HG03196 (cell line): ENCODE measurements around the gene DNAH7.
"Not testable (repeated sequence)": the region's sequence is repeated elsewhere in the genome, so short reads cannot be mapped to it uniquely, and the experiment has no call there.

Experiments
- ATAC-seq: cut with Tn5 transposase; IDR thresholded peaks from one replicate; pipeline ENCODE4 v1.9.1; 2021; ENCODE audit not compliant: unreplicated experiment

The DNAH7 gene

DNA sequence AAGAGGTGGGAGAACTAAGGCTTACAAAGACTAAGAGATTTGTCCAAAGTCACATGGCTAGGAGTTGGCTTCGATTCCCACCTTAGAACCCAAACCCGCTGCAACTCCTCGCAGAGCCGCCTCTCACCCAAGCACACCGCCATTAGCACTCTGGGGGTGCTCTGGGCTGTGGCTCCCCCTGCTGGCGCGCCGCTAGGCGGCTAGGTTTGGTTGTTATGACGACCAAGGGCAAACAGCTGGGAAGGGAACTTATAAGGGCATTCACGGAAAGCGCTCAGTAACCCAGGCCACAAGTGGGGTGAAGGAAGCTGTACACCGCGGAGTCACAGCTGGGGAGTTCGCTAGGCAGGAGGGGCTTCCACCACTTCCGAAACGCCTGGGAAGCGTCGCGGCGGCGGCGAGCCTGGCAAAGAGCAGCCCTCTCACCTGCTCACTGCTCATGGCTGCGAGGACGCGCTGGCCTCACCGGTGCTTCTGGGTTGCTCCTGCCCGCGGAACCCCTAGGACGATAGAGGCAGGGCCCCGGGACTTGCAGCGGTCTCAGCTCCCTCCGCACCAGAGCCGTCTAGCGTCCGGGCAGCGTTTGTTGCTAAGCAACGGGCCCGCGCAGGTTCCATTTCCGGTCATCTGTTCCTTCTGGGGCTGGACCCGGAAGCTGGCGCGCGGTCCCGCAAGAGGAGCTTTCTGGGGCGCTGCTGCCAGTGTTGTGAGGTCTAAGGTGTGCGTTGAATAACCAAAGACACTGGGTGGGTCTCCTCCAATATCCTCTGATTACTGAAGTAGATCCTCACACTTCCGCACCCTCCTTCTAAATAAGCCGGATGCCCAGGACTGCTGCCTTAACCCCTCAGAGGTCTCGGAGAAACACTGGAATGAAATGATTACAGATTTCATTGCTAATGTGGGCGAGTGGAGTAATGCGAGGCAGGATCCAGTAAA is at the start of gene DNAH7:
Gene DNAH7 (minus strand): TSS at position 567 of the 939 bp plus-strand sequence. CDS start 126 bp downstream, at position 441.
- peak; percentile 98 for ATAC-seq

DNA sequence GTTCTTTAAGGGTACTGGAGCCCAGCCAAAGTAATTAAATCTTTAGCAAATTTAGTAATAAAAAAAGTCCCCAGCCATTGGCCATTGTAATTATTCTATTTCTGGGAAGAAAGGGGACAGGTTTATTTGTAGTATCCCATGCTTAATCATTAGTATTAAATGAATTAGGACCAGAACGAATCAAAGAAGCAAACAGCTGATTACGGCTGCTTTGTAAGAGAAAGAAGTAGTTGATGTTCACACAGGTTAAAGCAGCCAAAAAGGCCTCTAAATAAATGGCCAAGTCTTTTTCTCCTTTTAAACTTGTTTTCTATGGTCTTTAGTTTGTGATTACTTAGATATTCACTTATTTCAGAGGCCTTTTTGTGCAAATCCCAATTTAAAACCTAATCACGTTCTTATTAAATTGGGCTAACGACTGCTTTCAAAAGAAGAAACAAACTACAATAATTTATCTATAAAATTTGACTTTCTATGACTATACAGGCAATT is 48.6 kb upstream of the DNAH7 start:
- ATAC-seq, result no peak

DNA sequence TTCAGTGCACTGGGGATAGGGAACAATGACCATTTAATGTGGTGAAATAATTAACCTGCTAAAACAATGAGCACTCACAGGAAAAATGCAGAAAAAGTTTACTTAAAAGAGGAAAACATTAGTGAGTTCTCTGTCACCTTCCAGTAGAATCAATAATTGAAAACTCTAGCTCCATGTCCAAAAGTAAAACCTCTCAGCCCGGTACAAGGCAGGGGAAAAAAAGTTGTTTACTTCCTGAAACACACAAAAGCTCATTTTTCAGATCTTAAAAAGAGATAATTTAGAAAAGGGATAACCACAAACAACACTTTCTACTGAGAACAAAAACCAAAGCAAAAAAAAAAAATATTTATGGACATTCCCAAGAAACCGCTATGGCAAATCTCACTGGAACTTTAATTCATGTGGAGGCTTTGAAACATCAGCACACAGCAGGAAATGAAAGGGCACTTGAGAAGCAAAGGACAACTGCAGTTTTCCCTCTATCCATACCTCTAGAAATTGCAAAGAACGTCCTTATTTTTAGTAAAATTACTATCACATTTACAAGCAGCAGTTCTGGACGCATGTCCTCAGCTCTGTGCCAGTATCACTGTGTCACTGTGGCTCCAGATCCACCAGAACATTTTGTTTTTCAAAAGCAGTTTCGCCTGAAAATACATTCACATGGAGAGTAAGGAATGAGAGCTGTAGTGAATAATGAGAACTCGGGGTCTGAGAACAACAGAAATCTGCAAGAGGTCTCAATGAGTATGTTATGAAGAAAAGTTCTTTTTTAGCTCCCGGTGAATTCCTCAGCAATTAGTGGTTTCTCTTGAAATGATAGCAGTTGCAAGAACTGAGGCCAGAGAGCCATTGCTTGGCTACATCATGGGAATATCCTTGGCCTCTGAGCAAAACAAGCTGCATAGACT is 44.7 kb upstream of the DNAH7 start:
- no peak for ATAC-seq

DNA sequence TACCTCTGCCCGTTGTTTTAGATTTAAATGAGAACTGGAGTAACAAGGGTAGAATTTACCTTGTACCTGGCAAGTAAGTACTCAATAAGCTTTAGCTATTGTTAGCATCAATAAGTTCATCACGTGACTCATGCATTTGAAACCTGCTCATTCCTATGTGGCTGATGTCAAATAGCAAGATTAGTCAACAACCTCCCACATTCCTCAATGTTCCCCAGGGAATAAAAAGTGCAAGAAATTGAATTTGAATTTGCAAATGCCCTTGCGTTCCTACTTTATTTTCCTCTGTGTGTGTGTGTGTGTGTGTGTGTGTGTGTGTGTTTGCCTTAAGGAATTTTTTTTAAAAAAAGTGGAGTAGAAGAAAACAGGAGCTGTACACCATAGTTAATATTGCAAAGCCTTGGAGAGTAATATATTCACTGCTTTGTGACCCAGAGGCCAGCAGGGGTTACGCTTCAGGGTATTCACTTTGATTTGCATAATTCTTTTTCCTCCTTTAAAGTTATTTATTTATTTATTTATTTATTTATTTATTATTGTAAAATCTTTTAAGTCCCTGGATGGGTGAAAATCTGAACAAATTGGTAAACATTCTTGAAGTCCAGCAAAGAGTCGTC is 43.9 kb upstream of the DNAH7 start:
- no peak for ATAC-seq

DNA sequence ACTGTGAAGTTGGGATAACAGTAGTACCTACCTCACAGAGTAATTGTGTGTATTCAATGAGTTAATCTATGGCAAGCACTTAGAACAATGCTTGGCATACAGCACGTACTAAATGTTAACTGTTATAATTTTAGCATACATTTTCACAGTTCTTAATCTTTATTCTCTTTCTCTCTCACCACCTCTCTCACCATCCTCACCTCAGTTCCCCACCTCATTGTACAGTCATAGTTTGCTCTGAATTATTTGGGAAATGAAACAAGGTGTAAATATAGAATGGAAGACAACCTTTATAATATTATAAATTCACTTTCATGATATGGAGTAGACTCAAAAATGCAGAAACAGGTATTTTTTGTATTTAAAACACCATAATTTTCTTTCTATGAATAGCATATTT is 40.0 kb upstream of the DNAH7 start:
- ATAC-seq, result no peak

DNA sequence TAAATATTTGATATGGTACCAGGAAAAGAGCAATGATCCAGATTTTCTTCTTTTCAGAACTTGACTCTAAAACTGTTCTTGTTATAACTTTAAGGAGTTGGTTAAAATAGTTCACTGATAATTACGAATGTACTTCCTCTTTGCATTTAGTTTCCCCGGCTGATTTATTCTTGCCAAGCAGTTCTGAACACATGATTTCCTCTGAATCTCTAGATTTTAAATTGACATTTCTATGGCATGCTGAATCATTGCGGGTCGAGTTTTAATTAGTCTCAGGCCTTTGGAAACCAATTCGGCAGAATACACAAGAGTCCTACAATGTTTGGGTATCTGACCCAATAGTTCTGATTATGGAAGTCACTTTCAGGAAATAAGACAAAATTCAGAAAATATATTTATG is 37.3 kb upstream of the DNAH7 start:
- no peak for ATAC-seq

DNA sequence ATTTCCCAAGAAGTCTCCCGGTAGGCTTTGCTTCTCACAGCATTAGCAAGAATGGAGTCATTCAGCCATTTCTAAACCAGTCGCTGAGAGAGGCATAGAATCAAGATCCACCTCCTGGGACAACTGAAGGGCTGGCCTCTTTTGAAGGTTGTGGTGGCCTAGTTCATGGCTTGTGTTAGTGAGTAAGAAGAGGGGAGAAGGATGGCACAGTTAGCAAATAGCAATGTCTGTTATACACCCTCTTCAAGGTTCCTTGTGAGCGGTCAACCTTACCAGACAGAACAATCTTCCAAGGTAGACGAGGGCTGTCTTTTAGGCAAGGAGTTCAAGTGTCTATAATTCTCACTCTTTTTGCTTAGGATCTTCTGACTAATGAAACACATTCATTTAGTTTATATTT is 35.4 kb upstream of the DNAH7 start:
- no peak for ATAC-seq

DNA sequence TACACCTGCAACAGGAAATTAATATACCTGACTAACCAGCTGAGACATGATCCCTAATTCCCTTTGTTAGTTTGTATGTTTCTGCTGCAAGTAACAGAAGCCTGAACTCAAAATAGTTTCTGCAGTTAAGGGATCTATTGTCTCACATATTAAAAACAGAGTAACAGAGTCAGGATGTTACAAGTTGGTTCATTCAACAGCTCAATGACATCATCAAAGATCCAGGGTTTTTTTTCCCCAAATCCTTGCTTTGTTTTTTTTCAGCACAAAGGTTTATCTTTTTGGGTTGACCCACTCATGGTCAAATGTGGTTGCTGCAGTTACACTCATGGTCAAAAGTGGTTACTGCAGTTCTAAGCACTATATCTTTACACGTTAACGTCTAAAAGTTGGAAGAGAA is 35.0 kb upstream of the DNAH7 start:
- no peak for ATAC-seq

DNA sequence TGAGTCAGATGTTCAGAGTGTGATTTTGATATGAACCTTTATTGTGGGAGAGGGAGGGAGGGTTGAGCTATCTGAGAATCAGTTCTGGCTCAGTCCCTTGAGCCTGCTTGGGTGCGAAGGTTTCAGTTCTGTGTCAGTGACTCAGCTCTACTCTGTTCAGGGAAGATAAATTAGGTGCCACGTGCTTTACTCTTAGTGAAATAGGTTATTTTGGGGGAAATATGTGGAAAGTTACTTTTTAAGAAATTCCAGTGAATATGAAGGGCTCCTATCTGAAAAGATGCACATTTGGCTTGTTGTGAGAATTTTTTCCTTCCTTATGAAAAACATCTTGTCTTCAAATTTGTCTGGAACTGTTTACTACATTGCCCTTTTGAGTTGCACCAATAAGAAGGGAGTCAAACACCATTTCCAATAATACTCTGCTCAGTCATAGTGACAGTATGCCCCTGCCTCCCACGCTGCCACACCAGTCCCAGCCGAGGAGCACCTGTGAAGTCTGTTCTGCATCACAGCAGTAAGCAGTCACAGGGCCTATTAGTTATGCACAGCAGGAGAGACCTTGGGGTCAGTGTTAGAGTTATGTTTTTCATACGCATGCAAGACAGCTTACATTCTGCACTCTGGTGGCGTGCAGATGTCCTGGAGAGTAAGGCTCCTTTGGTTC is 32.8 kb upstream of the DNAH7 start:
- ATAC-seq, result peak; percentile 95

DNA sequence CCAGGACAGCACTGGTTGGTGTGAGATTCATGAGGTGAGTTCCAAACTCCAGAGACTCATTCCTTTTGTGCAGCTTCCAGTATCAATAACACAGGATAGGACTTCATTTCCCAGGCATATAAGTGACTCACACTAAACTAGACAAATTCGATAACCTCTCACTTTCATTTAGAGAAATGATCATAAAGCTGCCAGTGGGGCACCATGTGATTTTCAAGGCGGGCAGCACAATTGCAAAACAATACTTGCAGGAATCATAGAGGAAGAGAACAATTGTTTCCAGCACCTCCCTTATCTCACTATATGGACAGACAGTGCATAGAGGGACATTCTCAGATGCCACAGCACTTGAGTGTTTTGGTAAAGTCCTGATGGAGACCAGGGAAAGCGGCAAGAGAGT is 31.3 kb upstream of the DNAH7 start:
- no peak for ATAC-seq

DNA sequence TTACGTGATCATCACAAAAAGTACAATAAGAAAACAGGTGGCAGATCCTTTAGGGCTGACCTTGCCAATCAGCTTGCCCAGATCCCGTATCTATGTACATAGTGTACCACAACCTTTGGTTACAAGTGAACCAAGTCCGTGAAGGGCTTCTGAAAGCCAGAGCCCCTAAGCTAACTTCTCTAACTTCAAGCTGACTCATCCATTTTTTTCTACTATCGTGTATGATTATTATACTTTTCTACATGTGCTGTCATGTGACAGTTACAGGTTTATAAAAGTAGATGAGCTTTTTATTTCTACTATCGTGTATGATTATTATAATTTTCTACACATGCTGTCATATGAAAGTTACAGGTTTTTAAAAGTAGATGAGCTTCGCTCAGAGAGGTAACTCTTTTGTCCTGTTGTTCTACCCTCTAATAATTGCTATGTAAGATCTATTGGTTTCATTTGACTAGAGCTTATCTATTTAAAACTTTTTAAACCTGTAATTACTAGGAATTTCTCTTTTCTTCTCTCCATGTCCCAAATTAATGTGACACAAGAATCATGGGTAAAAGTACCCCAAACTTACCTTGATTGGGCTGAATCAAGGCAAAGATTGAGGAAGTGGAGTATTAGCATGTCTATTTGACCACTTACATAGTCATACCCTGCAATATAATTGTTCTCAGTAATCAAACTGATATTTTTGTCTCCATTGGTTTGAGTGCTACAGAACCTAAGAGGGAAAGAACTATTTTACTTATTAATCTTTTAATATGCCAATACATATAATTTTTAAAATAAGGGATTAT is 29.4 kb upstream of the DNAH7 start:
- ATAC-seq, result no peak

DNA sequence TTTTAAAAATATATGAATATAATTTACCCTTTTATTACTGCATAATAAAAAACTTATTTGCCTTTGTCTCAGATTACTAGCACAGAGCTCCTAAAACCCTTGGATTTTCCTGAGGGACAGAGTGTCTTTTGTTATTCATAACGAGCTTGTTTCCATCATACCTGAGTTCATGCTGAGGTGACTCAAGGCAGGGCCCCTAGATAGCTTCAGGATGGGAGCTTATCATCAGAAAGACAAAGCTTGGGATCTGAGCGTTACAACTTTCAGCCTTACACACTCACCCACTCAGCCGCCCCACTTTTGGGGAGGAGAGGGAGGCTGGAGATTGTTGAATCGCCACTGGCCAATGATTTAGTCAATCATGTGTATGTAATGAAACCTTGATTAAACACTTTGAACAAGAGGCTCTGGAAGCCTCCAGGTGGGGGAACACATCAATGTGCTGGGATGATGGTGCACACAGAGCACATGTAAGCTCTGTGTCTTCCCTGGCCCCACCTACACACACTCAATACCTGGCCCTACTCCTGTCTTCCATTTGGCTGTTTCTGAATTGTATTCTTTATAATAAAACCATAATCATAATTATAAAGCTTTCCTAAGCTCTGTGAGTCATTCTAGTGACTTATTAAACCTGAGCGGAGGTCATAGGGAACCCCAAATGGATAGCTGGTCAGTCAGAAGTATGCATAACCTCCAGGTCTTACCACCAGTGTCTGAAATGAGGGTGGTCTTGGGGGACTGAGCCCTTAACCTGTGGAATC is 28.5 kb upstream of the DNAH7 start:
- ATAC-seq, result no peak

DNA sequence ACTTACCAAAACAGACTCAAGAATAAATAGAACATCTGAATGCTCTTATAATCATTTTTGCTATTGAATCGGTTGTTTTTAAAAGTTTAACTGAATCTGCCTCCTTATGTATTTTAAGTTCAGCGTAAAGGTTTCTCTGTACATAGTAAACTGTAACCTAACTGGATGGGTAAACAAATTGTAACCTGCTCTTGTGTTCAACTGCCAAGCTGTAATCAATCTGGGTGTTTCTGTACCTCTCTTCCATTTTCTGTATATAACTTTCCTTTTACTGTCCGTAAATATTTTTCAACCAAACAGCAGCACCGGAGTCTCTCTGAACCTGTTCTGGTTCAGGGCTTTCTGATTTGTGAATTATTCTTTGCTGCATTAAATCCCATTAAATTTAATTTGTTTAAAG is 27.6 kb upstream of the DNAH7 start:
- ATAC-seq, result no peak

DNA sequence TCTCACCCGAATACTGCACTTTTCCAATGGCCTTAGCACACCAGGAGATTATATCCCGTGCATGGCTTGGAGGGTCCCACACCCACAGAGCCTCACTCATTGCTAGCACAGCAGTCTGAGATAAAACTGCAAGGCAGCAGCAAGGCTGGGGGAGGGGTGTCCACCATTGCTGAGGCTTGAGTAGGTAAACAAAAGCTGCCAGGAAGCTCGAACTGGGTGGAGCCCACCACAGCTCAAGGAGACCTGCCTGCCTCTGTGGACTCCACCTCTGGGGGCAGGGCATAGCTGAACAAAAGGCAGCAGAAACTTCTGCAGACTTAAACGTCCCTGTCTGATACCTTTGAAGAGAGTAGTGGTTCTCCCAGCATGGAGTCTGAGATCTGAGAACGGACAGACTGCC is 20.8 kb upstream of the DNAH7 start:
- ATAC-seq, result not testable (repeated sequence)

DNA sequence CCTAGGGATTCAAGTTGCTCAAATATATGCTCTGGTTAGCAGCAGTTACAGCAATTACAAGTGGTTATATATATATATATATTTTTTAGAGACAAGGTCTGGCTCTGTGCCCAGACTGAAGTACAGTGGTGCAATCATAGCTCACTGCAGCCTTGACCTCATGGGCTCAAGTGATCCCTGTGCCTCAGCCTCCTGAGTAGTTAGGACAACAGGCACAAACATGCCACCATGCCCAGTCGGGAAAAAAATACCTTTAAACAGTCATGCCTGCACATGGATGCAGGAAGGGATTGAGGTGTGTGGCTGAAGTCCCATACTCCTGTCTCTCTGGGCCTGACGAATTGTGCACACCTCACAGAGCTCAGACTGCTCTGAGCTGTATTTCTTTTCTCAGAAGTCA is 19.6 kb upstream of the DNAH7 start:
- no peak for ATAC-seq

DNA sequence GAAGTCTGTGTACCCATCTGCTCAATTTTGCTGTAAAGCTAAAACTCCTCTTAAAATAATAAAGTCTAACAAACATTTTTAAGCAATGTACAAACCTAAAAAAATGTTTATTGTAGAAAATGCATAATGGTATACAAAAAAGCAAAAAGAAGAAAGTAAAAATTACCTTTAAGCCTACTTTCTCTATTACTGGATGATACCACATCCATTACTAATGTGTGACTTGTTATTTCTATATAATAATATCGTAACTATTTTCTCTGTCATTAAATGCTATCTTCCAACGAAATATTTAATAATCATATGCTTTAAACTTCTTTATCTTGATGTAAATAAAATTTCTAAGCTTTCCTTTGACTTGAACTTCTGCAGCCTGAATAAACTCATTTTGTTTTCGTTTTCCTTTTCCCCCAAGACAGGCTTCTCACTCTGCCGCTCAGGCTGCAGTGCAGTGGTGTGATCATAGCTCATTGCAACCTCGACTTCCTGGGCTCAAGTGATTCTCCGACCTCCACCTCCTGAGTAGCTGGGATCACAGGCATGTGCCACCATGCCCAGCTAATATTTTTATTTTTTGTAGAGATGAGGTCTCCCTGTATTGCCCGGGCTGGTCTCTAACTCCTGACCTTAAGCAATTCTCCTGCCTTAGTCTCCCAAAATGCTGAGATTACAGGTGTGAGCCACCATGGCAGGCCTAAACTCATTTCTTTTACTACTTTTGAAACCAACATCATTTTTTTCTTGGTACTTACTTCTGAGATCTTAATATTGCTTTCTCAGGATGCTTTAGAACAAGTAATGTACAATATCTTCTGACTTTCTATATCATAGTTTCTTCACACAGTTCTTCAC is 18.1 kb upstream of the DNAH7 start:
- no peak for ATAC-seq

DNA sequence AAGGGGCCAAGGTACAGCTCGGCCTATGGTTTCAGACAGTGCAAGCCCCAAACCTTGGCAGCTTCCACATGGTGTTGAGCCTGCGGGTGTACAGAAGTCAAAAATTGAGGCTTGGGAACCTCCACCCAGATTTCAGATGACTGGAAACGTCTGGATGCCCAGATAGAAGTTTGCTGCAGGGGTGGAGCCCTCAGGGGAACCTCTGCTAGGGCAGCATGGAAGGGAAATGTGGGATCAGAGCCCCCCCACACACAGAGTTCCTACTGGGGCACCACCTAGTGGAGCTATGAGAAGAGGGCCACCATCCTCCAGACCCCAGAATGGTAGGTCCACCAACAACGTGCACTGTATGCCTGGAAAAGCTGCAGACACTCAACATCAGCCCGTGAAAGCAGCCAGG is 15.0 kb upstream of the DNAH7 start:
- no peak for ATAC-seq

DNA sequence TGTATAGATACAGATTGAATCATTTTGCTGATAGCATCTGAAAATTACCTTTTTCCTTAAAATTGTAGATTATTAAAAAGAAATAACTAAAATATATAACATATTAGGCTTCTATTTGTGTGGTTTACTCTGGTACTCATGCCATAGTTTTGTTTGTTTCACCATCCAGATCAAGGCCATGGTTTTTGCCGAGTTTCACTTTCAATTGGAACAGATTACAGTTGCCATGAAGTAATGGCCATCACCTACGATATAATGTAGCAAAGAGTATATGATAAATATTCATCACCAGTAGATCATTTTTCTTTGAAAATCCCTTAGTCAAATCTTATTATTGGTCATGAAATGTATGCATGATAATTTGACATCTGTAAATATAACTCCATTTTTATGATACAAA is 11.9 kb upstream of the DNAH7 start:
- ATAC-seq, result no peak
